Peyer's patch (tissue), 4 donors: ENCODE data around the gene BRICD5. TPM values are rescaled to one million over a fixed set of nuclear protein-coding genes. Genes with fewer than 3 reads are reported as not detected.

Experiments used
- DNase-seq, 3 donors: peaks; one replicate each; pipeline ENCODE4 v3.0.0-alpha.2; 2017 to 2019
- H3K27ac ChIP-seq, 4 donors: fragments of 200-600 bp; sonication (generic); one replicate each; pipeline ENCODE4 v1.5.1; 2016 to 2019
- H3K27me3 ChIP-seq, 2 donors: fragments of 200-600 bp; sonication (generic); one replicate each; pipeline ENCODE4 v1.5.1; 2019
- H3K36me3 ChIP-seq, 3 donors: fragments of 200-600 bp; sonication (generic); one replicate each; pipeline ENCODE4 v1.5.1; 2016 to 2019
- H3K4me1 ChIP-seq, 4 donors: fragments of 200-600 bp; sonication (generic); one replicate each; pipeline ENCODE4 v1.5.1; 2016 to 2019
- H3K4me3 ChIP-seq, 4 donors: fragments of 200-600 bp; sonication (generic); 1 replicate in 3 of 4; 2 replicates in 1 of 4; pipeline ENCODE4 v1.5.1; 2016 to 2019; ENCODE audit warnings: mild to moderate bottlenecking in 1 of 4
- H3K9me3 ChIP-seq, 4 donors: fragments of 200-600 bp; sonication (generic); one replicate each; pipeline ENCODE4 v1.5.1; 2016 to 2019; ENCODE audit warnings: mild to moderate bottlenecking in 1 of 4
- POLR2A ChIP-seq, 2 donors: fragments of 450-650 bp; IDR thresholded peaks; one replicate each; pipeline ENCODE4 v1.5.1; 2017; ENCODE audit warnings: antibody characterized with exemption in 2 of 2, mild to moderate bottlenecking in 2 of 2, moderate library complexity in 2 of 2
- total RNA-seq, 4 donors: library from RNA; depleted of rRNA; stranded (reverse); fragments of >200 nt; gene quantifications; one replicate each; pipeline ENCODE4 v1.1.0, GENCODE V29; 2016
- TF ChIP-seq, protein P1 (sequence below), 6 experiments: fragments of 450-650 bp in 4 of 6; fragments of 200-600 bp in 2 of 6; sonication (generic) in 1 of 6; IDR thresholded peaks; one replicate each; pipeline ENCODE4 v1.5.1; 2017 to 2019; ENCODE audit warnings: antibody characterized with exemption in 6 of 6, mild to moderate bottlenecking in 3 of 6, moderate library complexity in 1 of 6

Gene BRICD5
- total RNA-seq, 4 donors from 2014 or later: 13.3 to 44.6 (median 19.8) TPM

DNA sequence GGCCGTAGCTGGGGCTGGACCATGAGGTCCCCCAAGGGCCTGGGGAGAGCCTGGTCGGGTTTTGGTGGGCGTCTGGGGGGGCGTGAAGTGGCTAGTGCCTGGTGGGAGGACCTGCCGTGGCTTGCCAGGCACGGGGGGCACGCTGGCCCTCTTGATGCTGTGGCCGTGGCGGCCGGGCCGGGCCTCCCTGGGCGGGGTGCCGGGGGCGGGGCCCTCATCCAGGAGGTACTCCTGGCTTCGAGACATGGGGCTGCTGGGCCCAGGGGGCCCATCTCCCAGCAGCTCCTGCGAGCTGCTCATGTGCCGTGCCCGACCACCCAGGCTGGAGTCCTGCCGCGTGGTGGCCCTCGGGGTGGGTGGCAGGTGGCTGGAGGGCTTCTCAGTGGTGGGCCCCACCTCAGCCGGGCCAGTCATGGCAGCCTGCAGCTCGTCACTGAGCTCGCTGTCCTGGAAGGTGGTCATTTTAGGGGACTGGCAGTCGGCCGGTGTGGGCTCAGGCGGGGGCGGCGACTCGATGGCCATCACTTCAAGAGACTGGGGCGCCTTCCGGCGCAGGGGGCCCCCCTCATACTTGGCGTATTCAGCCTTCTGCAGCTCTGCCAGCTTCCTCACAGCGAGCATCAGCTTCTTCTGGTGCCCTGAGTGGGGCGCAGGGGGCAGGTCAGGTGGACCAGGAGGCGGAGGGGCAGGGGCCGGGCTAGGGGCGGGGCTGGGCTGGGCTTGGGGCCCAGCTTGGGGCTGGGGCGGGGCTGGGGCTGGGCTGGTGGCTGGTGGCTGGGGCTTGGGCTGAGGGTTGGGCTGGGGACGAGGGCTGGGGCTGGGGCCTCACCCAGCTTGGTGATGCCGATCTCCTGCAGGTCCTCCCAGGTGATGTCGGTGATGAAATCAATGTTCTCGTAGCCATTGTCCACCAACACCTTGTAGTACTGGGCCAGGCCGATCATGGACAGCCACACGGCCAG is 29.4 kb downstream of the BRICD5 start:
- no peaks in the 10 kb centered on the region for H3K9me3 ChIP-seq
- H3K4me1 ChIP-seq: no peaks in the 10 kb centered on the region
- no peak for DNase-seq
- H3K36me3 ChIP-seq: peaks cover 0 to 23% (median 0%) of the 10 kb centered on the region in 3 donors
- H3K27ac ChIP-seq: no peak overlapping the region
- no peaks in the 10 kb centered on the region for H3K27me3 ChIP-seq
- TF ChIP-seq, protein P1, sequence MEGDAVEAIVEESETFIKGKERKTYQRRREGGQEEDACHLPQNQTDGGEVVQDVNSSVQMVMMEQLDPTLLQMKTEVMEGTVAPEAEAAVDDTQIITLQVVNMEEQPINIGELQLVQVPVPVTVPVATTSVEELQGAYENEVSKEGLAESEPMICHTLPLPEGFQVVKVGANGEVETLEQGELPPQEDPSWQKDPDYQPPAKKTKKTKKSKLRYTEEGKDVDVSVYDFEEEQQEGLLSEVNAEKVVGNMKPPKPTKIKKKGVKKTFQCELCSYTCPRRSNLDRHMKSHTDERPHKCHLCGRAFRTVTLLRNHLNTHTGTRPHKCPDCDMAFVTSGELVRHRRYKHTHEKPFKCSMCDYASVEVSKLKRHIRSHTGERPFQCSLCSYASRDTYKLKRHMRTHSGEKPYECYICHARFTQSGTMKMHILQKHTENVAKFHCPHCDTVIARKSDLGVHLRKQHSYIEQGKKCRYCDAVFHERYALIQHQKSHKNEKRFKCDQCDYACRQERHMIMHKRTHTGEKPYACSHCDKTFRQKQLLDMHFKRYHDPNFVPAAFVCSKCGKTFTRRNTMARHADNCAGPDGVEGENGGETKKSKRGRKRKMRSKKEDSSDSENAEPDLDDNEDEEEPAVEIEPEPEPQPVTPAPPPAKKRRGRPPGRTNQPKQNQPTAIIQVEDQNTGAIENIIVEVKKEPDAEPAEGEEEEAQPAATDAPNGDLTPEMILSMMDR (IDR thresholded peaks at IDR 0.05): no peak
- TF ChIP-seq POLR2A (IDR thresholded peaks at IDR 0.05): no peak
- H3K4me3 ChIP-seq: no peak overlapping the region

DNA sequence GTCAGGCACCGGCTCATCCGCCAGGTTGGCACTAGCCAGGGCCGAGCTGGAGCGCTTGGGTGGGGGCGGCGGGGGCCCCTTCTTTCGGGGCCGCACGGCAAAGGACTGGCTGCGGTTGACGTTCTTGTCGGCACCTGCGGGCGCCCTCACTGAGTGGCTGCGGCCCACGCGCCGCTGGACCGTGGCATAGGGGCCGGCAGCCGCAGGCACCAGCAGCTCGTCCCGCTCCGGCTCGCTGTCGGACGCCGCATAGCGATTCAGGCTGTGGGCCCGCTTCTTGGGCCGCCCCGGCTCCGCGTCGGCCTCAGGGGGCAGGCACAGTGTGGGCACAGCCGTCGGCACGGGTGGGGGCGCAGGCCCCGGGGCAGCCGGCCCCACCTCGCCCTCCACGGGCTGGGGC is 30.2 kb downstream of the BRICD5 start:
- no peak for TF ChIP-seq POLR2A (IDR thresholded peaks at IDR 0.05)
- TF ChIP-seq, protein P1 (IDR thresholded peaks at IDR 0.05): no peak
- Histone ChIP-seq H3K4me1 (no peaks in the 10 kb centered on the region), H3K4me3 (no peak overlapping the region), H3K27ac (no peak overlapping the region), H3K27me3 (no peaks in the 10 kb centered on the region), H3K9me3 (no peaks in the 10 kb centered on the region), H3K36me3 (peaks cover 0 to 31% (median 0%) of the 10 kb centered on the region in 3 donors)
- DNase-seq: no peak

DNA sequence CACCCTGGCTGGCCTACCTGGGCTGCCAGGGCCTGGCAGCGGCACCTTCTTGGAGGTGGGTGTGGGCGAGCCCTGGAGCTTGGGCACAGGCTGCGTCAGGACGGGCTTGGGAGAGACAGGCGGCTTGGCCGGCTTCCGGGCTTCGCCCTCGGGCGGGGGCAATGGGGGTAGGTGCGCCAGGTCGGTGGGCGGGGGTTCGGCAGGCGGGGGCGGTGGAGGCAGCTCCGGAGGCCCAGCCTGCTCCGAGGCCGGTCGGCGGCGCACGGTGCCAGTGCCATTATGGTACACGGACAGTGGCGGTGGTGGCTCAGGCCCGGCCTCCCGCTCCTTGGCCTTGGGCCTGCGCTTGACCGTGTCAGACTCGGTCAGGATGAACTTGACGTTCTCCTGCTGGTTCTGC is 31.1 kb downstream of the BRICD5 start:
- no peak for TF ChIP-seq POLR2A (IDR thresholded peaks at IDR 0.05)
- TF ChIP-seq, protein P1 (IDR thresholded peaks at IDR 0.05): no peak
- DNase-seq: no peak
- no peak overlapping the region for H3K4me3 ChIP-seq
- peaks cover 0 to 40% (median 0%) of the 10 kb centered on the region in 3 donors for H3K36me3 ChIP-seq
- H3K27me3 ChIP-seq: no peaks in the 10 kb centered on the region
- no peaks in the 10 kb centered on the region for H3K4me1 ChIP-seq
- H3K27ac ChIP-seq: no peak overlapping the region
- no peaks in the 10 kb centered on the region for H3K9me3 ChIP-seq

DNA sequence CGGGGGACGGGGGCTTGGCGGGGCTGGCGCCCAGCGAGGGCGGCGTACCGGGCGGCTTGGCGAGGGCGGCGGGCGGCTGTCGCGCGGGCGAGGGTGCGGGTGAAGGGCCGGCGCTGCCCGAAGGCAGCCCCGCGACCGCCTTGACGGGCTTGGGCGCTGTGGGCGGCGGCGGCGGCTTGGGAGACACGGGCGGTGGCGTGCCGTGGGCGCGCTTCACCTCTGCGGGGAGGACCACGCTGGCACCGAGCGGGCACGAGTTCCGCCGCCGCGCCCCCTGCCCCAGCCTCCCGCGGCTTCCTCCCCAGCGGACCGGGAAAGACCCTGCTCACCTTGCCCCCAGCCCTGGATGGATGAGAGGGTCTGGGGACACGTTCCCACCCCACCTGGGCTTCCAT is 31.6 kb downstream of the BRICD5 start:
- no peaks in the 10 kb centered on the region for H3K4me1 ChIP-seq
- no peaks in the 10 kb centered on the region for H3K27me3 ChIP-seq
- DNase-seq: no peak
- no peak overlapping the region for H3K27ac ChIP-seq
- H3K9me3 ChIP-seq: no peaks in the 10 kb centered on the region
- peaks cover 0 to 44% (median 0%) of the 10 kb centered on the region in 3 donors for H3K36me3 ChIP-seq
- TF ChIP-seq POLR2A (IDR thresholded peaks at IDR 0.05): no peak
- TF ChIP-seq, protein P1 (IDR thresholded peaks at IDR 0.05): no peak
- H3K4me3 ChIP-seq: no peak overlapping the region

DNA sequence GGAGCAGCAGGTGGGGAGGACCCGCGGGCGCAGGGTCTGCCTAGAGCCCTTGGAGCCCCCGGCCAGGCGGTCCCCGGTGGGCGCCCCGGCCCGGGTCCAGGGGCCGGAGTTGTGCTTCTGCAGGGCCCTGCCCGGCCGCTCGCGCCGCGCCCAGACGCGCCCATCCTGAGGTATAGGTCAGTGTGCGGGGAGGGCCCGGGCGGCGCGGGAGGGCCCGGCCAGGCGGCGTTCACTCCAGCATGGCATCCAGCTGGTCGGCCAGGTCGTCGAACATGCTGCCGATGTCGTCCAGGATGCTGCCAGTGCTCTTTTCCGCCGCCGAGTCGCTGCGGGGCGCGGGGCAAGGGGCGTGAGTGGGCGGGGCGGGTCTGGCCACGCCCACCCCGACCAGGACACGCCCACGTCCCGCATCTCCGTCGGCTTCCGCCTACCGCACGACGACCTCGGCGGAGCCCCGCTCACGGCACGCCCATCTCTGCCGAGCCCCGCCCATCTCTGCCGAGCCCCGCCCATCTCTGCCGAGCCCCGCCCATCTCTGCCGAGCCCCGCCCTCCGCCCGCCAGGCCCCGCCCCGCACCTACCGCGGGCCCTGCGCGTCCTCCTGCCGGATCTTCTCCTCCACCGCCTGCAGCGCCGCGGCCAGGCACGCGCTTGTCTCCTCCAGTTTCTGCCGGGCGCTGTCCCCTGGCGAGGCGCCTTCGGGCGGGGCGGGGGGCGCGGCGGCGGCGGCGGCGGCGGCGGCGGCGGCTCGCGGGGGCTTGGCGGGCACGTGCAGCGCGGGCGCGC is 32.1 kb downstream of the BRICD5 start:
- Histone ChIP-seq H3K36me3 (peaks cover 0 to 50% (median 0%) of the 10 kb centered on the region in 3 donors), H3K27me3 (no peaks in the 10 kb centered on the region), H3K4me3 (no peak overlapping the region), H3K4me1 (no peaks in the 10 kb centered on the region), H3K9me3 (no peaks in the 10 kb centered on the region), H3K27ac (no peak overlapping the region)
- TF ChIP-seq, protein P1 (IDR thresholded peaks at IDR 0.05): no peak
- no peak for TF ChIP-seq POLR2A (IDR thresholded peaks at IDR 0.05)
- no peak for DNase-seq
